HG03045 (cell line): ENCODE results near the gene PALM2AKAP2.

Experiments
- ATAC-seq: cut with Tn5 transposase; IDR thresholded peaks from one replicate; pipeline ENCODE4 v1.9.1; 2021; ENCODE audit warnings: mild to moderate bottlenecking, moderate library complexity; ENCODE audit not compliant: unreplicated experiment

PALM2AKAP2 gene

GRCh38 chr9:109771087-109771486 is 8.9 kb upstream of the PALM2AKAP2 start:
- ATAC-seq, result no peak

GRCh38 chr9:109771796-109772531 is 8.0 kb upstream of the PALM2AKAP2 start:
- no peak for ATAC-seq

- no peak for ATAC-seq
Observed at GRCh38 chr9:109775516-109775915, 4.5 kb upstream of the PALM2AKAP2 start.

GRCh38 chr9:109776391-109776790 is 3.6 kb upstream of the PALM2AKAP2 start:
- ATAC-seq, result no peak

- no peak for ATAC-seq
Observed at GRCh38 chr9:109780453-109781033, 545 bp downstream of the PALM2AKAP2 start.

- ATAC-seq, result no peak
Observed at GRCh38 chr9:109781086-109781485, 1.1 kb downstream of the PALM2AKAP2 start.

- ATAC-seq, result no peak
Observed at GRCh38 chr9:109781541-109782197, 1.7 kb downstream of the PALM2AKAP2 start.

- no peak for ATAC-seq
Observed at GRCh38 chr9:109787735-109788134, 7.7 kb downstream of the PALM2AKAP2 start.

- no peak for ATAC-seq
Observed at GRCh38 chr9:109789556-109789955, 9.6 kb downstream of the PALM2AKAP2 start.

- no peak for ATAC-seq
Observed at GRCh38 chr9:109789971-109790370, 10.0 kb downstream of the PALM2AKAP2 start.

GRCh38 chr9:109791003-109791677 is 11.1 kb downstream of the PALM2AKAP2 start:
- ATAC-seq, result no peak

- ATAC-seq, result no peak
Observed at GRCh38 chr9:109791747-109792146, 11.7 kb downstream of the PALM2AKAP2 start.

- ATAC-seq, result no peak
Observed at GRCh38 chr9:109792951-109793546, 13.1 kb downstream of the PALM2AKAP2 start.

- ATAC-seq, result no peak
Observed at GRCh38 chr9:109793921-109794320, 13.9 kb downstream of the PALM2AKAP2 start.

GRCh38 chr9:109794361-109795012 is 14.5 kb downstream of the PALM2AKAP2 start:
- no peak for ATAC-seq

GRCh38 chr9:109795613-109796012 is 15.6 kb downstream of the PALM2AKAP2 start:
- no peak for ATAC-seq

GRCh38 chr9:109796078-109796477 is 16.1 kb downstream of the PALM2AKAP2 start:
- no peak for ATAC-seq

- ATAC-seq, result no peak
Observed at GRCh38 chr9:109797006-109797405, 17.0 kb downstream of the PALM2AKAP2 start.

GRCh38 chr9:109797509-109797908 is 17.5 kb downstream of the PALM2AKAP2 start:
- ATAC-seq, result no peak

GRCh38 chr9:109799141-109799540 is 19.1 kb downstream of the PALM2AKAP2 start:
- ATAC-seq, result no peak

GRCh38 chr9:109799792-109800191 is 19.8 kb downstream of the PALM2AKAP2 start:
- no peak for ATAC-seq
